Stimulated activated CD4-positive, alpha-beta T cell treated with anti-CD3 and anti-CD28 coated beads, TNF-alpha, amount 100 ng/mL, for 4 hours (primary cell): ENCODE measurements around the gene PCIF1.
"Not testable (repeated sequence)": the region's sequence is repeated elsewhere in the genome, so short reads cannot be mapped to it uniquely, and the experiment has no call there.

Experiments
- DNase-seq, 3 experiments: peaks; one replicate each; pipeline ENCODE4 v3.0.0-alpha.2; 2020; ENCODE audit warnings: low read depth in 3 of 3

Gene PCIF1

DNA sequence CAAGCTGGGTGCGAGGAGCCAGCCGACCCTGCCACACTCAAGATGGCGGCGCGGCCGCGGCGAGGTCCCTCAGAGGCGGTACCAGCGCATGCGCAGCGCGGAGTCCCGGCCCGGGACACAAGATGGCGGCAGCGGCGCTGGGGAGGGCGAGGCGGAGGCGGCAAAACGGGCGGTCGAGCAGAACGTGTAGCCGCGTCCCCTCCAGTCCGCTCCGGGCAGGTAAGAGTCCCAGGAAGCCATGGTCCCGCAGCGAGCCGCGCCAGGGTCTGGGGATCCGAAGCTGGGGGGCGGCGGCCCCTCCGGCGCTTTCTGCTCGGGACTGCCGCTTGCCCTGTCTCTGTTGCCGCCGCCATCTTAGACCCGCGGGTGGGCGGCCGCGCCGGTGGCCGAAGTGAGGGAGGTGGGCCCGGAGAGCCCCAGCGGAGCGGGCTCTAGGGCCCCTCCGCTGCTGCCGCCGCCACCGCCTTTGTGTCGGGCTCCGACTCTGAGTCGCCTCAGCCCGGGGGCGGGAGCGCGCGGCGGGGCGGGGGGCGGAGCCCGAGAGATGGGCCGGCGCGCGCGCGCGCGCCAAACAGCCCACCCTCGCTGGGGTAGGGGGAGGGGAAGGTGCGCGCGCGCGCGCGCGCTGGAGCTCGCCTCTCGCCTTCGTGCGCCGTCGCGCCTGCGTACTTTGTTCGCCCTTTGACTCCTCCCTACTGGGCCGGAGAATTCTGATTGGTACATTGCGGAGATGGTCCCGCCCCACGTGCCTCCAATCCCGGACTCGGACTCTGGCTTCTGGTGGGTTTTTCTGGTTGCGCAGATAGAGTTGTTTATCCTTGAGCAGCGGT is at the start of gene PCIF1:
Gene PCIF1, plus strand, starts transcription at position 98 of the 830 bp plus-strand sequence. CDS start 4,317 bp downstream, outside the sequence.
- DNase-seq, result peak; percentile 96 to 98 (median 97)

DNA sequence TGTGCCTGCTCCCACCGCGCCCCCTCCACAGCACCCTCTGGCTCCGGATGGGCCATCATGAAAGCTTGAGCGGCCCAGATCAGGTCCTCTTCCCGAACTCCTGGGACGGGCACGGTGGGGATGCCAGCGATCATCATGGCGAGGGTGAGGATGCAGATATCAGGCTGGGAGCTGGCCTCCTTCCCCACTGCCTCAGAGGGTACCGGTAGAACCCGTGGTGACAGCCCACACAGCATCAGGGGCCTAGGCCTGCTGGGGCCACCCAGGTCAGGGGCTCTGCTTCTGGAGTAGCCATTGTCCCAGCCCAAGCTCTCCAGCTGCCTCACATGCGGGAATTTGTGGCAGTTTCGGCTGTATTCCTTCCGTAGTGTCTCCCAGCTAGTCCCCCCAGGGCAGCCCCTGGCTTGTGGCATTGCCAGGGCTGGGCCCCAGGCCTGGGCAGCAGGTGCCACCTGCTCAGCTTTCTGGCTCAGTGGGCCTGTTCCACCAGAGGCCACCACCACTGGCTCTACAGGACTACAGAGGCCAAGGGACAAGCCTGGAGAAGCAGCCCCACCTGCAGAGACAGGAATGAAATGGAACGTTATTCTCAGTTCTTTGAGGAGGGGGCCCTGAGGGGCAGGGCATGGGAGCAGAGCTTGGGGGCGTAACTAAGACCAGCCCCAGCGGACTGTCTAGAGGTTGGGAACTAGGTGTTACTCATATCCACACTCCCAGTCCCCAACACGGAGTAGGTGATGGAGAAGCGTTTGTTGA is 47.7 kb upstream of the PCIF1 start:
- no peak for DNase-seq

DNA sequence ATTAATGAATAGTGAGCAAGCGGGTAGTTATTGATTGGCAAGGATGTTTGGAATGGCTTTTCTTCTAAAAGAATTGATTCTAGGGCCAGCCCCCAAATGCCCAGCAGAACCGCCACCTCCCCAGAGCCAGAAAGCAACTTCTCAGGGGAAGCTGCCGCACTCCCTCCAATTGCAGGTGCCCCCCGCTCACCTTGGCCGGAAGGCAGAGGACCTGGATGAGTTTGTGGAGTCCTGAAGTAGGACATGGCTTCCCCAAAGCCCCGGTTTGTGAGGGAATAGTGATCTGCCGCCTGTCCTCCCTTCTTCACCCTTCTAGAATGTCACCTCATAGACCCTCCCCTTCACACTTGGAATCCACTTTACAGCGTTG is 47.2 kb upstream of the PCIF1 start, which contains the start of gene SPATA25:
Gene SPATA25, minus strand, starts transcription at position 277 of the 370 bp plus-strand sequence. Its CDS starts 32 bp downstream, at position 245.
- no peak for DNase-seq

DNA sequence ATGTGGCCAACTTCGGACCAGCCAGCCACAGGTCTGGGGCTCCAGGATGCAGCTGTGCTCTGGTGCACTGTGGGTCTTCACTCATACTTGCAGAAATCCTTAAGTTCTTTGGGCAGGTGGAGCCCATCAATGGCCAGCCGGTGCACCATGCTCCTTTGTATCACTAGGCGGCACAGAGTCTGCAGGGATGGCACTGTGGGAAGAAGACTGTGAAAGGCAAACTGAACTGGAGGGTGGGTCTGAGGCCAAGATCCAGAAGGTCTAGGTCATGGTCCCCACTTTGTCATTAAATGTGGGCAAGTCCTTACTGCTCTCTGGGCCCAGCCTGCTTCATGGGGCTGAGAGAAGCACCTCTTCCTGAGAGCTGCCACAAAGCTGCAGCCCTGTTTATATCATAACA is 45.8 kb upstream of the PCIF1 start:
- no peak for DNase-seq

DNA sequence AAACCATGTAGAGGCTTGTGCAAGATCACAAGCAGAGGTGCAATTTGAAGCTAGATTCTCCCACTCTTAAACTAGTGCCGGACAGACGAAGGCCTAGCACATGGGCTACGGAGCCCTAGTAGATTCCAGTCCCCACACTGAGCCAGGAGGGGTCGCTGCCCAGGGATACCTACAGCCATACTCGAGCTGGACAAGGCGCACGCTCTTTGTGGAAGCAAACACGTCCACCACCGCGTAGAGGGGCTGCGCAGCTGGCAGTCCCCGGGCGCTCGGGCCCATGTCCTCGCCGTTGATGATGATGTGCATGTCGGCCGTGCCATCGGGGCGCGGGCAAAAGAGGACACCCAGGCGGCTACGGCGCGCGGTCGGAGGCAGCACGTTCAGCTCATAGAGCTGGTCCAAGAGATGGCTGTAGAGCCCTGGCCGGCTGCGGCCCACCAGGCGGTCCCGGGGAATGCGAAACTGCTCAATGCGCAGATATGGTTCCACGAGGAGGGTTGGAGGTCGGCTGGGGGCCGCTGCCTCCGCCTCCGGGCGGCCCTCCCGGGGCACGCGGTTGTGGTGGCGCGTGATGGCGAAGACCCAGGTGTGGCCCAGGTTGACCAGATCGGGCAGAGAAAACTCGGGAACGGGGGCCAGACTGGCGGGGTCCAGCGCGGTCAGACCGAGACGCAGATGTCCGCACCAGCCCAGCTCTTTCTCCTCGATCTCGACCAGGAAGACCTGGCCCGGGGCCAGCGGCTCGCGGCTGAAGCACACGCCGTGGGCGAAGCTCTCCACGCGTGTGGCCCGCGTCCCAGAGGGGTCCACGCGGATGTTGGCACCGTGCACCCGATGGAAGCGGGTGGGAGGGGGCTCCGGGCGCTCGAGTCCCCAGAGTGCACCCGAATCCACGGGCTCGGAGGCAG is 44.2 kb upstream of the PCIF1 start:
- peak; percentile 11 to 35 (median 31) for DNase-seq

DNA sequence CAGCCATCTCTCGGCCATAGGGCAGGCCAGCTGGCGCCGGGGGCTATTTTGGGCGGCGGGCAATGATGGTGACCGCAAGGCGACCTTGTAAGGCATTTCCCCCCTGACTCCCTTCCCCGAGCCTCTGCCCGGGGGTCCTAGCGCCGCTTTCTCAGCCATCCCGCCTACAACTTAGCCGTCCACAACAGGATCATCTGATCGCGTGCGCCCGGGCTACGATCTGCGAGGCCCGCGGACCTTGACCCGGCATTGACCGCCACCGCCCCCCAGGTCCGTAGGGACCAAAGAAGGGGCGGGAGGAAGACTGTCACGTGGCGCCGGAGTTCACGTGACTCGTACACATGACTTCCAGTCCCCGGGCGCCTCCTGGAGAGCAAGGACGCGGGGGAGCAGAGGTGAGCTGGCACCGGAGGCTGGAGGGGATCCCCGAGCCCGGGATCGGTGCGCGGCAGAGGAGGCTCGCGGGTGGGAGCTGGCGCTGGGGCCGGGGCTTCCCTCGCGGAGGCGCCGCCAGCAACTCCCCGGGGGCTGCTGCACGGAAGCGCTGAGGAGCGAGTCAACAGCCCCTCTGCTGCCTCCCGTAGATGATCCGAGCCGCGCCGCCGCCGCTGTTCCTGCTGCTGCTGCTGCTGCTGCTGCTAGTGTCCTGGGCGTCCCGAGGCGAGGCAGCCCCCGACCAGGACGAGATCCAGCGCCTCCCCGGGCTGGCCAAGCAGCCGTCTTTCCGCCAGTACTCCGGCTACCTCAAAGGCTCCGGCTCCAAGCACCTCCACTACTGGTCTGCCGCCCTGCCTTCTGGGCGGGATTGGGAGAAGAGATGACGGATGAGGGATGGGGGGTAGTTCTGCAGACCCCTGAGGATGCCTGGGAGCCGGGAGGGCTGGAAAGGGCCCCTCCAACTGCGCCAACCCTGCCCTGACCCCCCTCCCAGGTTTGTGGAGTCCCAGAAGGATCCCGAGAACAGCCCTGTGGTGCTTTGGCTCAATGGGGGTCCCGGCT is 43.2 kb upstream of the PCIF1 start, which contains the start of the genes CTSA and NEURL2:
Gene CTSA, plus strand, starts transcription at position 351 of the 999 bp plus-strand sequence. Its CDS starts 234 bp downstream, at position 585.
Gene NEURL2, minus strand, starts transcription at position 224 of the 999 bp plus-strand sequence. Its CDS starts 217 bp downstream, at position 7.
- DNase-seq, result peak; percentile 76 to 79 (median 79)

DNA sequence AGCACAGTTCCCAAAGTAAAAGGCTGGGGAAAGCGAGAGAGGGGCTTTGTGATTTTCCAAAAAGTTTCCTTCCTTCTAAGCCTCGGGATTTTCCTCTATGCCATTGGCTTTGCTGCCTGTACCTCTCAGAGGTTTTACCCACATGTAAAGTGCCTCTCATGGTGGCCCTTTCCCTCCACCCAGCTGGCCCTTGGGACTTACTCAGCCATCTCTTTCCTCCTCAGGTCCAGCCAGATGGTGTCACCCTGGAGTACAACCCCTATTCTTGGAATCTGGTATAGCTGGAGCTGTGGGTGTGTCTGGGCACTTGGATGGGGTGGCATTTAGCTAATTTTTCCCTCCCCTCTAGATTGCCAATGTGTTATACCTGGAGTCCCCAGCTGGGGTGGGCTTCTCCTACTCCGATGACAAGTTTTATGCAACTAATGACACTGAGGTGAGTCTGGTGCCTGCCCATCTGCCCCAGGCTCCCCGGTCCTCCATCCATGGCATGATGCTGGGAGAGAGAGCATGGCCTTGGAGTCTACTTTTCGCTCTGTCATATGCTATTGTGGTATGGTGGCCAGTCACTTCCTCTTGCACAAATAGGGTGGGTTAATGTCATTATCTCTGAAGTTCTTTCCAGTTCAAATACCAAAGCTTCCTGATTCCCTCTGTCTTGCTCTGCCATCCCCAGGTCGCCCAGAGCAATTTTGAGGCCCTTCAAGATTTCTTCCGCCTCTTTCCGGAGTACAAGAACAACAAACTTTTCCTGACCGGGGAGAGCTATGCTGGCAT is 42.2 kb upstream of the PCIF1 start:
- no peak for DNase-seq

DNA sequence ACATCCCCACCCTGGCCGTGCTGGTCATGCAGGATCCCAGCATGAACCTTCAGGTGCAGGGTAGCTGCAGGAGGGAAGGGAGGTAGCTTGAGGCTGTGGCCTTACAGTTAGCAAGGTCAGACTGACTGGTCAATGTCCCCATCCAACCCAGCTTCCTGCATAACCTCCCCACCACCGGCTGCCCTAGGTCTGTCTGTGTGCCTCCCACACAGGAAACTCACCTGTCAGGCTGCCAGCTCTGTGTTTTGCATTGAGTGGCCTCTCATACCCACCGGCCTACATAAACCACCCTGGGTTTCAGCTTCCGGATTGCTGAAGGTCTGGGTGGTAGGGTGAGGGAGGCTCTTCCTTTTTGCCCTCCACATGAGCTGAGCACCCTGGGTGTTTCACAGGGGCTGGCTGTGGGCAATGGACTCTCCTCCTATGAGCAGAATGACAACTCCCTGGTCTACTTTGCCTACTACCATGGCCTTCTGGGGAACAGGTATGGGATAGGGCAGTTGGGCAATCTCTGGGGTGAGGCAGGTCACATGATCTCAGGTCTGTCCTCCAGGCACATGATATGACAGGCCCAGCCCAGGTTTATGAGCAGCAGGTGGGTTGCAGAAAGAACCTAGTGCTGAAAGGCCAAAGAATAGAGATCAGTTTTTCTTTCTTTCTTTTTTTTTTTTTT is 41.5 kb upstream of the PCIF1 start:
- DNase-seq, result no peak

DNA sequence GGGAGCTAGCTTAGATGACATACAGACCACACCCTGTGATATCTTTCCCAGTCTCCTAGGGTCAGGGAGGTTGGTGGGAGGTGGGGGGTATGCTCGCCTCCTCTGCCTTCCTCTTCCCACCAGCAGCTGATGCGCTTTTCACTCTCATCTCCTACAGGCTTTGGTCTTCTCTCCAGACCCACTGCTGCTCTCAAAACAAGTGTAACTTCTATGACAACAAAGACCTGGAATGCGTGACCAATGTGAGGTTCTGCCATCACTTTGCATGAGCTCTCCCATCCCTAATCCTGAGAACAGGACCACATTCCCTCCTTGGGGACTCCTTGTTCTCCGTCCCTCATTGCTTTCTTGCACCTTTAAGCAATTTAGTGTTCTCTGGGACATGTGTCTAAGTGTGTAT is 40.7 kb upstream of the PCIF1 start:
- DNase-seq, result no peak

DNA sequence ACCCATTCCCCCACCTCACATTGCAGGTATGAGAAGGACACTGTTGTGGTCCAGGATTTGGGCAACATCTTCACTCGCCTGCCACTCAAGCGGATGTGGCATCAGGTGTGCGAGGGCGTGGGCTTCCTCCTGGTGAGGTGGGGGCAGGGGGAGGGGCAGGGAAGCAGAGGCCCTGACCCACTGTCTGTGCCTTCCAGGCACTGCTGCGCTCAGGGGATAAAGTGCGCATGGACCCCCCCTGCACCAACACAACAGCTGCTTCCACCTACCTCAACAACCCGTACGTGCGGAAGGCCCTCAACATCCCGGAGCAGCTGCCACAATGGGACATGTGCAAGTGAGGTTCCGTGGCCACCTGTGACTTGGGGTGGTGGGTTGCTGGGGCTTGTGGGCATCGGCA is 39.7 kb upstream of the PCIF1 start:
- no peak for DNase-seq

DNA sequence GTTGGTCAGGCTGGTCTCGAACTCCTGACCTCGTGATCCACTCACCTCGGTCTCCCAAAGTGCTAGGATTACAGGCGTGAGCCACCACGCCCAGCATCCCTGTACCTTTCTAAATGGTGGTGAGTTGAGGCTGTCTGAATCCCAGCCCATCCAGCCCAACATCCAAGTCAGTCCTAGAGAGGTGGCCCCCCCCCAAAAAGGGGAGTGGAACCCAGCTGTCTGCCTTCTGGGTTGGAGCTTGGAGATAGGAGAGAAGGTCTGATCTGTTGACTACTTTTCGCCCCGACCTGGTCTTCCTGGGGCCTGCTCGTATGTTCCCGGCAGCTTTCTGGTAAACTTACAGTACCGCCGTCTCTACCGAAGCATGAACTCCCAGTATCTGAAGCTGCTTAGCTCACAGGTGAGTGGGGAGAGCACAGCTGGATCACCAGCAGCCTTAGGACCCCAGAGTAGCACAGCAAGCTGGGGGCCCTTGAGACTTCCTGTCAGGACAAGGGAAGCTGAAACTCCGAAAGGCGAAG is 37.8 kb upstream of the PCIF1 start:
- no peak for DNase-seq

DNA sequence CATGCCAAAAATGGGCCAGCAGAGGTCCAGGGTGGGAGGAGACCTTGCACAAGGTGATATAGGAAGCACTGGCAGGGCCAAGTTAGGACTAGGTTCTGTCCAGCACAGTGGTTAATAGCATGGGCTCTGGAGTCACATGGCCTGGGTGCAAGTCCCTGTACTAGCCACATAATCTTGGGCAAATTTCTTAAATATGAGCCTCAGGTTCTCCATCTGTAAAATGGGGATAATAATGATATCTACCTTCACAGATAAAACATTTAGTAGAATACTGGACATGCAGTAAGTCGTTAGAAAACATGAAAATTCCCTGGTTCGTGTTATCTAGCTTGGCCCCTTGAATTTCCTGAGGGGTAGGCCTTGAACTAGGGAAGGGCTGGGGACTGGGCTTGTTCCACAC is 37.2 kb upstream of the PCIF1 start:
- no peak for DNase-seq

DNA sequence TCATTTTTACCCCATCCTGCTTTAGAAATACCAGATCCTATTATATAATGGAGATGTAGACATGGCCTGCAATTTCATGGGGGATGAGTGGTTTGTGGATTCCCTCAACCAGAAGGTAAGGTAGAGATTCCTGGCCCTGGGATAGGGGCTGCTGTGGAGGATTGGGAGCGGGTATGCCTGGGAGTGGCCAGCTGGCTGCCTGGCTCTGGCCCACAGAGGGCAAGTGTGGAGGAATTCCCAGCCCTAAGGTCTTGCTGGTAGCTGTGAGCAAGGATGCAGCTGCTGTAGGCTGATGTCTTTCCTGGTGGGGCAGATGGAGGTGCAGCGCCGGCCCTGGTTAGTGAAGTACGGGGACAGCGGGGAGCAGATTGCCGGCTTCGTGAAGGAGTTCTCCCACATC is 36.8 kb upstream of the PCIF1 start:
- DNase-seq, result no peak

DNA sequence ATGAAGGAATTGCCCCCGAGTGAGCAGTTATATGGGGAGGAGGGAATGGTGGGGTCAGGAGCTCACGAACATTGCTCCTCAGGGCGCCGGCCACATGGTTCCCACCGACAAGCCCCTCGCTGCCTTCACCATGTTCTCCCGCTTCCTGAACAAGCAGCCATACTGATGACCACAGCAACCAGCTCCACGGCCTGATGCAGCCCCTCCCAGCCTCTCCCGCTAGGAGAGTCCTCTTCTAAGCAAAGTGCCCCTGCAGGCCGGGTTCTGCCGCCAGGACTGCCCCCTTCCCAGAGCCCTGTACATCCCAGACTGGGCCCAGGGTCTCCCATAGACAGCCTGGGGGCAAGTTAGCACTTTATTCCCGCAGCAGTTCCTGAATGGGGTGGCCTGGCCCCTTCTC is 36.2 kb upstream of the PCIF1 start:
- DNase-seq, result no peak

DNA sequence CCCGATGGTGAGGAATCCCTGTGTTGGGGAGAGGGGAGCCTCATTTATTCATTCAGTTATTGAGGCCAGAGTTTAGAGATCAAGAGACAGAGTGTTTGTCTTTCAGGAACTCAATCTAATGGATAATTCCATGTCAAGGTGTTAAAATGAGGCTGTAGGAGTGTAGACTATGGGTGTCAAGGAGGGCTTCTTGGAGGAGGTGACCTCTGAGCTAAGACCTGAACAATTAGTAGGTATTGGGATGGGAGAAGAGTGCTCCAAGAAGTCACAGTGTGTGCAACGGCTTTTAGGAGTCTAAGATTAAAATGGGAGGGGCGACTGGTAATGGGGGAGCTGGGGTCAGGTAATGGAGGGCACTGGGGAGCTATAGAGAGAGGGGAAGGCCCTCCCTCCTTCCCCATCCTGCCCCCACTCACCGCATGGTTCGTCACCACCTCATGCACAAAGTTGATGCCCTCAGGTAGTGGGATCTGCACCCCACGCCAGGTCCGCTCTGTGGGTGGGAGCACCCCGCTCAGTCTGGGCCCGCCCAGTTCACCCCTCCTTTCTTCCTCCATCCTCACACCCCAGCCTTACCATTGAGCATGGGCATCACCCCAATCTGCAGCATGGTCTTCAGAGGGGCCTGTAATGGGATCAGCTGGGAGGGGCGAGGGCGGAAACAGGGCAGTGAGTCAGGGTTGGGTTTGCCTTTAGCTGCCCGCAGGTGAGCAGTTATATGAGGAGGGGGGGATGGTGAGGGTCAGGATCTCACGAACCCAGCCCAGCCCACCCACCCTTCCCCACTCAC is 35.2 kb upstream of the PCIF1 start:
- no peak for DNase-seq

DNA sequence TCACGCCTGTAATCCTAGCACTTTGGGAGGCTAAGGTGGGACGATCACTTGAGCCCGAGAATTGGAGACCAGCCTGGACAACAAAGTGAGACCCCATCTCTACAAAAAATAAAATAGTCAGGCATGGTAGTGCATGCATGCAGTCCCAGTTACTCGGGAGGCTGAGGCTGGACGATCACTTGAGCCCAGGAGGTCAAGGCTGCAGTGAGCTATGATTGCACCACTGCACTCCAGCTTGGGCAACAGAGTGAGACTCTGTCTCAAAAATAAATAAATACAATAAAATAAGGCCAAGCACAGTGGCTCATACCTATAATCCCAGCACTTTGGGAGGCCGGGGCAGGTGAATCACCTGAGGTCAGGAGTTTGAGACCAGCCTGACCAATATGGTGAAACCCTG is 33.2 kb upstream of the PCIF1 start:
- DNase-seq, result not testable (repeated sequence)

DNA sequence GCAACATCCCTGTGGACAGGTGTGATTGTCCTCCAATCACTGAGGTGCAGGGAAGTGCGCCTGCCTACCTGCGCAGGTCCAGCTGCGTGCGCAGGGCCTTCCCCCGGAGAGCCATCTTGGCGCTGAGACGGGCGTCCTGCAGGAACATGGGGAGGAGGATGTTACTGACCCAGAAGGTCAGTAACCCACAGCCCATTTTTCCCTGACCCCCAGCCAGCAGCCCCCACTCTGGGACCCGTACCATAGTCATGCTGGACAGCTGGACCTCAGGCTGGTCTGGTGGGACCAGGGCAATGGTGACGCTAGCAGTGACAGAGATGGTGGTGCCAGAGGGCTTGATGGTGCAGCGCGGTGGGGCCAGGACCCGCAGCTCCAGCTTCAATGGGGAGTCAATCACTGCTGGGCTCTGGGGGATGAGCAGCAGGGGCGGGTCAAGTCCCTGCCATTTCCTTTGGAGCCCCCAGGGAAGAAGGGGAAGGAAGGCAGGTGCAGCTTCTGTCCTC is 32.2 kb upstream of the PCIF1 start:
- no peak for DNase-seq
